ENCODE measurements around the gene HPCAL1.
"Not testable (repeated sequence)": the region's sequence is repeated elsewhere in the genome, so short reads cannot be mapped to it uniquely, and the experiment has no call there.

The HPCAL1 gene

DNA sequence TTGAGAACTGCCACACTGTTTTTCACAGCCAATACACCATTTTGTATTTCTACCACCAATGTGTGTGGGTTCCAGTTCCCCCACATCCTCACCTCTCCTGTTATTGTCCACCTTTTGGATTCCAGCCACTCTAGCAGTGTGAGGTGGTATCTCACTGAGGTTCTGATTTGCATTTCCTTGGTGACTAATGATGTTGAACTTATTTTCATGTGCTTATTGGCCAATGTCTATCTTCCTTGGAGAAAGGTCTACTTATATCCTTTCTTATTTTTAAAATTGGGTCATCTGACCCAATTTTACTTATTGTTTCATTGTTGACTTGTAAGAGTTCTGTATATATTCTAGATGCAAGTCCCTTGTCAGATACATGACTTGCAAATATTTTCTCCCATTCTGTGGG is 9.1 kb upstream of the HPCAL1 start:
- H3K4me1 ChIP-seq (ENCODE audit: control insufficient read depth, low read length) = peaks cover 10% of the 10 kb centered on the region
- TF ChIP-seq EZH2phosphoT487 (IDR thresholded peaks at IDR 0.05; ENCODE audit: borderline replicate concordance, low read length) = no peak
- TF ChIP-seq, protein P1, sequence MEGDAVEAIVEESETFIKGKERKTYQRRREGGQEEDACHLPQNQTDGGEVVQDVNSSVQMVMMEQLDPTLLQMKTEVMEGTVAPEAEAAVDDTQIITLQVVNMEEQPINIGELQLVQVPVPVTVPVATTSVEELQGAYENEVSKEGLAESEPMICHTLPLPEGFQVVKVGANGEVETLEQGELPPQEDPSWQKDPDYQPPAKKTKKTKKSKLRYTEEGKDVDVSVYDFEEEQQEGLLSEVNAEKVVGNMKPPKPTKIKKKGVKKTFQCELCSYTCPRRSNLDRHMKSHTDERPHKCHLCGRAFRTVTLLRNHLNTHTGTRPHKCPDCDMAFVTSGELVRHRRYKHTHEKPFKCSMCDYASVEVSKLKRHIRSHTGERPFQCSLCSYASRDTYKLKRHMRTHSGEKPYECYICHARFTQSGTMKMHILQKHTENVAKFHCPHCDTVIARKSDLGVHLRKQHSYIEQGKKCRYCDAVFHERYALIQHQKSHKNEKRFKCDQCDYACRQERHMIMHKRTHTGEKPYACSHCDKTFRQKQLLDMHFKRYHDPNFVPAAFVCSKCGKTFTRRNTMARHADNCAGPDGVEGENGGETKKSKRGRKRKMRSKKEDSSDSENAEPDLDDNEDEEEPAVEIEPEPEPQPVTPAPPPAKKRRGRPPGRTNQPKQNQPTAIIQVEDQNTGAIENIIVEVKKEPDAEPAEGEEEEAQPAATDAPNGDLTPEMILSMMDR (IDR thresholded peaks at IDR 0.05; ENCODE audit: low read depth, low read length, poor library complexity, severe bottlenecking) = no peak
- no peaks in the 10 kb centered on the region for H3K79me2 ChIP-seq (ENCODE audit: control insufficient read depth, low read length)
- H3K27me3 ChIP-seq (ENCODE audit: control insufficient read depth, low read length) = no peaks in the 10 kb centered on the region
- H3K9me2 ChIP-seq (replicated peaks; ENCODE audit: control insufficient read depth, low read length) = no peaks in the 10 kb centered on the region
- H3K27ac ChIP-seq (ENCODE audit: low read depth, low read length) = no peak overlapping the region
- peaks cover 2% of the 10 kb centered on the region; the same call in 1 of the 2 replicates for H3K9me3 ChIP-seq (ENCODE audit: control insufficient read depth, insufficient read depth, low read length)
- no peak overlapping the region for H3K4me2 ChIP-seq (ENCODE audit: low read length)
- H3F3A ChIP-seq (ENCODE audit: control insufficient read depth, insufficient read depth) = no peaks in the 10 kb centered on the region
- H3K4me3 ChIP-seq (ENCODE audit: low read length) = no peak overlapping the region
- no peaks in the 10 kb centered on the region for H3K36me3 ChIP-seq (ENCODE audit: control insufficient read depth, low read length)
- H4K20me1 ChIP-seq (ENCODE audit: control insufficient read depth, insufficient read depth, low read depth, low read length) = no peaks in the 10 kb centered on the region

- H3K36me3 ChIP-seq (ENCODE audit: control insufficient read depth, low read length) = no peaks in the 10 kb centered on the region
Observed at GRCh38 chr2:10294077-10294476, 8.6 kb upstream of the HPCAL1 start.

GRCh38 chr2:10295649-10296048 is 7.1 kb upstream of the HPCAL1 start:
- not testable (repeated sequence) for H3K9me3 ChIP-seq (ENCODE audit: control insufficient read depth, insufficient read depth, low read length); H3K9me2 ChIP-seq (replicated peaks; ENCODE audit: control insufficient read depth, low read length); H3K27me3 ChIP-seq (ENCODE audit: control insufficient read depth, low read length); H3K36me3 ChIP-seq (ENCODE audit: control insufficient read depth, low read length); H3K79me2 ChIP-seq (ENCODE audit: control insufficient read depth, low read length); H4K20me1 ChIP-seq (ENCODE audit: control insufficient read depth, insufficient read depth, low read depth, low read length); H3F3A ChIP-seq (ENCODE audit: control insufficient read depth, insufficient read depth); H3K27ac ChIP-seq (ENCODE audit: low read depth, low read length); H3K4me3 ChIP-seq (ENCODE audit: low read length); H3K4me2 ChIP-seq (ENCODE audit: low read length)
- H3K4me1 ChIP-seq (ENCODE audit: control insufficient read depth, low read length) = peaks cover 11% of the 10 kb centered on the region

More at GRCh38 chr2:10294077-10294476, 8.6 kb upstream of the HPCAL1 start:
- Histone ChIP-seq H3K4me2 (ENCODE audit: low read length) (no peak overlapping the region), H3F3A (ENCODE audit: control insufficient read depth, insufficient read depth) (no peaks in the 10 kb centered on the region), H3K9me2 (replicated peaks; ENCODE audit: control insufficient read depth, low read length) (no peaks in the 10 kb centered on the region), H3K27me3 (ENCODE audit: control insufficient read depth, low read length) (no peaks in the 10 kb centered on the region), H3K4me1 (ENCODE audit: control insufficient read depth, low read length) (peaks cover 10% of the 10 kb centered on the region), H3K9me3 (ENCODE audit: control insufficient read depth, insufficient read depth, low read length) (peaks cover 7% of the 10 kb centered on the region; the same call in 1 of the 2 replicates), H3K79me2 (ENCODE audit: control insufficient read depth, low read length) (no peaks in the 10 kb centered on the region), H3K27ac (ENCODE audit: low read depth, low read length) (no peak overlapping the region), H4K20me1 (ENCODE audit: control insufficient read depth, insufficient read depth, low read depth, low read length) (no peaks in the 10 kb centered on the region), H3K4me3 (ENCODE audit: low read length) (no peak overlapping the region)
- no peak for TF ChIP-seq EZH2phosphoT487 (IDR thresholded peaks at IDR 0.05; ENCODE audit: borderline replicate concordance, low read length)

DNA sequence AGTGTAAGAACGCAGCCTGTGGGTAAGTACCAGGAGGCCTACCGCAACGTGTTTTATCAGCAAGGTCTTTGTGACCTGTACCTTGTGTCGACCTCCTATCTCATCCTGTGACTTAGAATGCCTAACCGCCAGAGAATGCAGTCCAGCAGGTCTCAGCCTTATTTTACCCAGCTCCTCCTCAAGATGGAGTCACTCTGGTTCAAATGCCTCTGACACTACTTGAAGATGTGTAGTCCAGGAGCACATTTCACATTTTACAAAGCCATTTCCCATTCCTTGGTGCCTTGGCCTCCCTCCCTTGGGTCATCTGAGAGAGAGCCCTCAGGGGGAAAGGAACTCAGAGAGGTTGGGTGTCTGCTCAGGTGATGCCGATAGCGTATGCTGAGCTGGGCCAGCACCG is 6.6 kb upstream of the HPCAL1 start:
- Histone ChIP-seq H3K36me3 (ENCODE audit: control insufficient read depth, low read length) (no peaks in the 10 kb centered on the region), H4K20me1 (ENCODE audit: control insufficient read depth, insufficient read depth, low read depth, low read length) (no peaks in the 10 kb centered on the region), H3K79me2 (ENCODE audit: control insufficient read depth, low read length) (no peaks in the 10 kb centered on the region), H3K27ac (ENCODE audit: low read depth, low read length) (no peak overlapping the region), H3F3A (ENCODE audit: control insufficient read depth, insufficient read depth) (0 out of 2 replicates have a peak, but pooled peaks cover 4% of the 10 kb centered on the region), H3K9me2 (replicated peaks; ENCODE audit: control insufficient read depth, low read length) (no peaks in the 10 kb centered on the region), H3K27me3 (ENCODE audit: control insufficient read depth, low read length) (no peaks in the 10 kb centered on the region), H3K9me3 (ENCODE audit: control insufficient read depth, insufficient read depth, low read length) (peaks cover 7% of the 10 kb centered on the region; the same call in 1 of the 2 replicates), H3K4me1 (ENCODE audit: control insufficient read depth, low read length) (peaks cover 16% of the 10 kb centered on the region), H3K4me3 (ENCODE audit: low read length) (no peak overlapping the region), H3K4me2 (ENCODE audit: low read length) (no peak overlapping the region)
- TF ChIP-seq, protein P1 (IDR thresholded peaks at IDR 0.05; ENCODE audit: low read depth, low read length, poor library complexity, severe bottlenecking) = no peak
- TF ChIP-seq EZH2phosphoT487 (IDR thresholded peaks at IDR 0.05; ENCODE audit: borderline replicate concordance, low read length) = no peak
